GM18517 (cell line): ENCODE data around the gene IFITM5.
"Not testable (repeated sequence)": the region's sequence is repeated elsewhere in the genome, so short reads cannot be mapped to it uniquely, and the experiment has no call there.

Experiments
- ATAC-seq: cut with Tn5 transposase; IDR thresholded peaks from one replicate; pipeline ENCODE4 v1.9.1; 2021; ENCODE audit warnings: mild to moderate bottlenecking, moderate library complexity; ENCODE audit not compliant: unreplicated experiment

The IFITM5 gene

DNA sequence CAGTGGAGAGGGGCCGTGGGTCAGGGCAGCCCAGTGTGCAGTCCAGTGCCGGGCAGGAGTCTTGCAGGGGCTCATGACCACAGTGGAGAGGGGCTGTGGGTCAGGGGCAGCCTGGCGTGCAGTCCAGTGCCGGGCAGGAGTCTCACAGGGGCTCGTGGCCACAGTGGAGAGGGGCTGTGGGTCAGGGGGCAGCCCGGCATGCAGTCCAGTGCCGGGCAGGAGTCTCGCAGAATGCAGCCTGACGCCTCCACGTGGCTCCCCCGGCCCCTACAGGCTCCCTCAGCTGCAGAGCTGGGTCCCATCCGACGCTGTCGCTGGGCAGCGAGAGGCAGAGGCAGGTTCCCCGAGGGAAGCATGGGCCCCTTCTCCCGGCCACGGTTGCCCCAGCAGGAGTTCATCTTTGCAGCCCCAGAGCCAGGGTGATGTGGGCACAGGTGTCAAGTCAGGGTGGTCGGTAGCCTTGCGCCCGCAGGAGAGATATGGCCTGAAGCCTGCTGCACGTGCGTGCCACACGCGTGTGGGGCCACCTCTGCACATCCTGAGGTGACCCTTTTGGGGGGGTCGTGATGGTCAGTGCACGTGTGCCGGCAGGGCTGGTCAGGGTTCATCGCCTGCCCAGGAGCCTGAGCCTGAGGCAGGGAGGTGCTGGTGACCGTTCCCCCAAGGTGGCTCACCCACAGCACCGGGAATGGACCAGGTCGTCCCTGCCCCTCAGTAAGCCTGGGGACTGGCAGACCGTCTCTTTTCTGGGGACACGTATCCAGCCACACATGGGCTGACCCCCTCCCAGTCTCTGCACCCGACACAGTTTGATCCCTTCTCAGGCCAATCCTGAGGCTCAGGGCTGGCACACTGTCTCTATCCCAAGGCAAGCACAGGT lies 2.9 kb downstream of the IFITM5 start:
- no peak for ATAC-seq

GRCh38 chr11:295351-296170 lies 3.8 kb downstream of the IFITM5 start:
- ATAC-seq, result no peak

DNA sequence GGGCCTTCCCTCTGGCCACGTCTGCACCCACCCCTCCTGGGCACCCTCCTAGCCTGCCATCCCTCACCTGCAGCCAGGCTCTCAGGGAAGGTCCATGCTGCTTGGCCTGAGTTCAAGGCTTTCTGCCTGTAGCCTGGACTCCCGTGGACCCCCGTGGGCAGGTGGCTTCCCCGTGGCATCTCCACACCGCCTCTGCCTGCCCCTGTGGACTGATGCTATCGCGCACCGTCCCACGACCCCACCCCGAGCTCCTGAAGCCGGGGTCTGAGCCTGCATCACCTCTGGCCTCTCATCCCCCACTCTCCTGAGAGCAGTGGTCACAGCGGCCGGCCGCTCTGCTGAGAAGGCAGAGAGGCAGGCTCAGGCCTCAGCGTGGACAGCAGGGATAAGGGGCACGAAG lies 4.5 kb downstream of the IFITM5 start:
- ATAC-seq, result no peak

GRCh38 chr11:293852-294661 lies 5.3 kb downstream of the IFITM5 start:
- ATAC-seq, result no peak

DNA sequence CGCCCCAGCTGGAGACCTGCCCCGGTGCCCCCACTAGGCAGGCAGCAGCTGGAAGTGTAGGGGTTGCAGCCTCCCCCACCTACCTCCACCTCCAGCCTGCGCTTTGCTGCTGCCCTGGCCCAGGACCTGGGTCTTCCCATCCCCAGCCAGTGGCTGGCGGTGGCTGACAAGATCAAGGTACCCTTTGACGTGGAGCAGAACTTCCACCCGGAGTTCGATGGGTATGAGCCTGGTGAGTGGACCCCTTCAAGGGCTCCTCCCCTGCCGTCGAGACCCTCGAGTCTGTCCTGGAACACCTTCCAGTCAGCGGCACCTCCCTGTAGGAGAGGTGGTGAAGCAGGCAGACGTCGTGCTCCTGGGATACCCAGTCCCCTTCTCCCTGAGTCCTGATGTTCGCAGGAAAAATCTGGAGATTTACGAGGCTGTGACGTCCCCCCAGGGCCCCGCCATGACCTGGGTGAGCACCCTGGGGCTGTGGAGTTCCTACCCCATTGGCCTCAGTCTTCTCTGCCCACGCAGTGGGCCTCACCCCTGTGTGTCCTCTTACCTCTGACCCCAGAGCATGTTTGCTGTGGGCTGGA lies 6.0 kb downstream of the IFITM5 start:
- ATAC-seq, result no peak

DNA sequence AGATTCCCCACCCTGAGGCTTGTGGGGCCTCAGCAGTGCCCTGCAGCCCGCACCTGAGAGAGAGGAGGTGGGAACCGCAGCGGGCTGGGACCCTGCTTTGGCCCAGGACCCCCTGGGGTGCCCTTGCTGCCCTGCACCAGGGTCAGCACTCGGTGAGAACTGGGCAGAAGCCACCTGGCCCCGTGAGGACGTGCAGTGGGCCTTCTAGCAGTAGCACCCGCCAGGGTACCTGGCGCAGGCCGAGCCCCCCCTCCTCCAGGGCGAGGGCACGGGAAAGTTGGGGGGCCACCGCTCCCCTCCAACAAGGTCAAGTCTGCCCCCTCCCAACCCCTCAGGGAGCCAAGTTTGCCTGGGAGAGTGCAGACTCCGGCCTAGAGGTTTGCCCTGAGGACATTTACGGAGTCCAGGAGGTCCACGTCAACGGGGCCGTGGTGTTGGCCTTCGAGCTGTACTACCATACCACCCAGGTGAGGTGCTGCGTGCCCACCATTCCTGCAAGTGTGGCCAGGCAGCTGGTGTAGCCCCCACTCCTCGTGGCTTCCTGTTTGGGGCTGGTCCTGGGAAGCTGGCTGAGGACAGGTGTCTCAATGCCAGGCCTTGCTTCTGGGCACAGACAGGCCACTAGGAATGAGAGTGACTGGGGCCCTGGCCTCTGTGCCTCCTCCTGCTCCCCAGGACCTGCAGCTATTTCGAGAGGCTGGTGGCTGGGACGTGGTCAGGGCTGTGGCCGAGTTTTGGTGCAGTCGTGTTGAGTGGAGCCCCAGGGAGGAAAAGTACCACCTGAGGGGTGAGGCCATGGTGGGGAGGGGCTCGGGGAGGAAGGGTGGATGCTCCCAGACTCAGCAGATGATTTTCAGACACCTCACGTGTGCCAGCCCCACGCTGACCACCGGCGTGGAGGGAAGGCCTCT lies 6.9 kb downstream of the IFITM5 start:
- no peak for ATAC-seq

- ATAC-seq, result no peak
Measured at GRCh38 chr11:291281-292210, 7.8 kb downstream of the IFITM5 start.

DNA sequence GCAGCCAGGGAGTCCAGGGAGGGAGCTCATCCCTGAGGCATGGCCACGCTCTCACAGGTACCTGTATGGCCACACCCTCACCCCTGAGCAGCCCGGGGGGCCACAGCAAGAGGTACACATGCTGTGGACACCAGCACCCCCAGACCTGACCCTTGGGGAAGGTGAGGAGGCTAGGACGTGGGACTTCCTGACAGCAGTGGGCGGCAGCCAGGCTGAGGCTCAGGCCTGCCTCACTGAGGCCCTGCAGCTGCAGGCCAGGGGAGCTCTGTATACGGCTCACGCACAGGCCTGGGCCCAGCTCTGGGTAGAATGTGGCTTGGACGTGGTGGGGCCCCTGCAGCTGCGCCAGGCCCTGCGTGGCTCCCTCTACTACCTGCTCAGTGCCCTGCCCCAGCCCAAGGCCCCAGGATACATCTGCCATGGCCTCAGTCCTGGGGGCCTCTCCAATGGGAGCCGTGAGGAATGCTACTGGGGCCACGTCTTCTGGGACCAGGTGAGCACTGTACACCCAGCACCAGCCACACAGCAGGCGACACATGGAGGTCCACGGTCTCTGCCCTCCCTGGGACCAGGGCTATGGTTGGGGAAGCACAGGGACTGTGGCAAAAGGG lies 8.6 kb downstream of the IFITM5 start:
- no peak for ATAC-seq

DNA sequence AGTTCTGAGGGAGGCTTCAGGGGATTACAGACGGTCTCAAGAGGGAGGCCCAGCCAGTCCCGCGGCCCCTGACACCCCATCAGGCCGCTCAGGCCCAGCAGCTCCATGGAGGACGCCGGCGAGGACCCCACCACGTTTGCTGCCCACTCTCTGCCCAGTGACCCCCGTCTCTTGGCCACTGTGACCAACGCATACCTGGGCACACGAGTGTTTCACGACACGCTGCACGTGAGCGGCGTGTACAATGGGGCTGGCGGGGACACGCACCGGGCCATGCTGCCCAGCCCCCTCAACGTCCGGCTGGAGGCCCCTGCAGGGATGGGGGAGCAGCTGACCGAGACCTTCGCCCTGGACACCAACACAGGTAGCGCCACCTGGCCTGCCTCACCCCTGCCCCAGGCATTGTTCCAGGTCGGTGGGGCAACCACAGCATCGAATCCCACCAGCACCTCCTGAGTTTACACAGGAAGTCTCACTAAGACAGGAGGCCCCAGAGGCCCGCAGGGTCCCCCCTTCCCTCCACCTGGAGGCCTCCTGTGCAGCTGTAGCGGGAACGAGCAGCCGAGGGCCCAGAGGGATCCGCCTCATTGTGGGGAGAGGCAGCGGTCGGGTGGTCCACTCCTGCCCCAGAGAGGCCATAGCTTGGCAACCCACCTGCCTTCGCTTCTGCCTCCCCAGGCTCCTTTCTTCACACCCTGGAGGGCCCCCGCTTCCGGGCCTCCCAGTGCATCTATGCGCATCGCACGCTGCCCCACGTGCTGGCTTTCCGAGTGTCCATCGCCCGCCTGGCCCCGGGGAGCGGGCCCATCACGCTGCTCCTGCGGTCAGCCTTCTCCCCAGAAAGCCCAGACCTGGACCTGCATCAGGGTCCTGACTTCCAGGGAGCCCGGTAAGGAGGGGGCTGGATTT lies 9.4 kb downstream of the IFITM5 start:
- no peak for ATAC-seq

GRCh38 chr11:289398-289711 lies 10.0 kb downstream of the IFITM5 start:
- no peak for ATAC-seq

DNA sequence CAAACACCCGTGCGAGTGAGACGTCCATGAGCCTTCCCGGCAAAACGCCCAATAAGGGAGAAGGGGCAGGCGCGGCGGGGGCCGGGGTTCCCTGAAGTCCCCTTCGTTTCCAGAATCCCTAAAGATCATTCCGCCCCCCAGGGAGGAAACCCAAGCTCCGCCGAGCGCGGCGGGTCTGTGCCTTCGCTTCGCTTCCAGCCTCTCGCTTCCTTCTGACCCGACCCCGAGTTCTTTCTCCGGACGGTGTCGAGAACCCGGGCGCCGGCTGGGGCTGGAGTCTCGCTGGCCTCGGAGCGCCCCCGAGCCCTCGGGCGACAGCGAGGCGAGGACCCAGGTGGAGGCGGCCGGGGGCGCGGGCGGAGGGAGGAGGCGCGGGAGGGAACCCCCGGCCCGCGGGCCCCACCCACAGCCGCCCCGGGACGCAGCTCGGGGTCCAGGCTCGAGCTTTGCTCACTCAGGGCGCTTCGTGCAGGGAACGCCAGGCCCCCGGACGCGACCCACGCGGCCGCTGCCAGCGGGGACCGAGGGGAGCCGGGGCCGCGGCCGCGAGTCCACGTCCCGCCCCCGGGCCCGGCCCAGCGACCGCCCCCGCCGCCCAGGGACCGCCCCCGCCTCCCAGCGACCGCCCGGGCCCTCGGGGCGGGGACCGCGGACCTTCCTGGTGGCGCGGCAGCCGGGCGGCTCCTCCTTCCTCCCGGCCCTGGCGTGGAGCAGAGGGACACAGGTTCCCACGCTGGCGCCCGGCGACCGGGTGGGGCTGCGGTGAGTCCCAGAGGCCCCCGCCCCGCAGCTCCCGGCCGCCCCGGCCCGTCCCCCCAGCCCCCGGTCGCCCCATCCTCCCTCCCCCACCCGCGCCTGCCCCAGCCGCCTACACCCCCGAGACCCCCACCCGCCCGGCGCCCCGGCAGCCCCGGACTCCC lies 10.6 kb downstream of the IFITM5 start, which contains the start of gene PGGHG:
PGGHG (plus strand) TSS at position 649 of the 920 bp plus-strand sequence. CDS start 691 bp downstream, outside the sequence.
- ATAC-seq, result no peak

DNA sequence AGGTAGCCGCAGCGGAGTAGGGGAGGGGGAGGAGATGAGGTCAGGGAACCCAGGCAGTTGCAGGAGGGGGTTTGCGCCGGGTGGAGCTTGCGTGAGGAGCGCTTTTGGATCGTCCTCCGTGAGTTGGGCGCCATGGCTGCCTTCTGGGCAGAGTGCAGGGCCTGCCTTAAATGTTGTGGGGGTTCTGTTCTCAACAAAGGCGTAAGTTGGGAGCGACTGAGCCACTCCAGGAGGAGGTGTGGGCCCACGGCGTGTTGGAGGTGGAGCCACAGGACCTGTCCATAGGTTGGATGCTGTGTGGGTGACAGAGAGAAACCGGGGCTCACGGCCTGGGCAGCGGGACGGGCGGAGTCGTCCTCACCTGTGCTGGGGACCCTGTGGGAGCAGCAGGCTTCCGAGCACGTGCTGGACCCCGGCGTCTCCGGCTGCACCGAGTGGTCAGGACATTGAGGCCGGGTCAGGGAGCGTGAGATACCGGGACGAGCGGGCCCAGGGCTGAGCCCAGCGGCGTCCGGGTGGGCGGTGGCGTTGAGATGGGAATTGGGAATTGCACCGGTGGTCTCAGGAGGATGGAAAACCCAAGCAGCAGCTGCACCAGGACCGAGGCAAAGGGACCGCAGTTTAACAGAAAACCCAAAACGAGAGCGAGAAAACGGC lies 11.4 kb downstream of the IFITM5 start:
- no peak for ATAC-seq

DNA sequence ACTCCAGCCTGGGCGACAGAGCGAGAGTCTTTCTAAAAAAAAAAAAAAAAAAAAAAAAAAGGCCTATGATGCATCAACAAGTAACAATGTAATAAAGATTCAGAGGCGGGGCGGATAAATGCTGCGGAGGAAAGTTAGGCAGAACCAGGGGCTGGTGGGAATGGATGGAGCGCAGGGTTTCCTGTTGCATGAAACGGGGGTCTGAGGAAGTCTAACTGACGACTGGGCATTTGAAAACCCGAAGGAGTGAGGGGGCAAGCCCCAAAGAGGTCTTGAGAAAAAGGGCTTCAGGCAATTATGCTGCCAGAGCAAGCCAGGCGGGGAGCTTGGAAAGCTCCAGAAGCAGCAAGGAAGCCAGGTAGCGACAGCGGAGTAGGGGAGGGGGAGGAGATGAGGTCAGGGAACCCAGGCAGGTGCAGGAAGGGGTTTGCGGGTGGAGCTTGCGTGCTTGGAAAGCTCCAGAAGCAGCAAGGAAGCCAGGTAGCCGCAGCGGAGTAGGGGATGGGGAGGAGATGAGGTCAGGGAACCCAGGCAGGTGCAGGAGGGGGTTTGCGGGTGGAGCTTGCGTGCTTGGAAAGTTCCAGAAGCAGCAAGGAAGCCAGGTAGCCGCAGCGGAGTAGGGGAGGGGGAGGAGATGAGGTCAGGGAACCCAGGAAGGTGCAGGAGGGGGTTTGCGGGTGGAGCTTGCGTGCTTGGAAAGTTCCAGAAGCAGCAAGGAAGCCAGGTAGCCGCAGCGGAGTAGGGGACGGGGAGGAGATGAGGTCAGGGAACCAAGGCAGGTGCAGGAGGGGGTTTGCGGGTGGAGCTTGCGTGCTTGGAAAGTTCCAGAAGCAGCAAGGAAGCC lies 12.1 kb downstream of the IFITM5 start:
- not testable (repeated sequence) for ATAC-seq

DNA sequence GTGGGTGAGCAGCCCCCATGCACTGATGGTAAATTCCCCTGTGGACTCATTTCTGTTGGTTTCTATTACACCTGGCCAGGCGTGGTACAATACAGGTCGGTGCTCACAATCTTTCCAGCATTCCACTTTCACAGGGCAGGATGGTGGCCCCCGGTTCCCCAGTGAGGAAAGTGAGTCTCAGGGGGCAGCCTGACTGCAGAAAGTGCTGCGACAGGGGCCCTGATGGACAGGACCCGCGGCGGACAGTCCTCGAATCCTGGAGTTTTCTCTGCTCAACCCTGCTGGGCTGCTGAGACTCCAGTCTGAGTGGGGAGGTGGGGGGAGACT lies 13.5 kb downstream of the IFITM5 start:
- no peak for ATAC-seq
